Daoy (cell line): ENCODE data around the gene AWAT2. TPM values are rescaled to one million over a fixed set of nuclear protein-coding genes. Genes with fewer than 3 reads are reported as not detected.

Experiments used
- DNase-seq: peaks from one replicate; pipeline ENCODE4 v3.0.0-alpha.2; 2015; ENCODE audit warnings: low read depth
- total RNA-seq: library from RNA; depleted of rRNA; stranded (reverse); fragments of >200 nt; shearing (Covaris generic); gene quantifications from 2 replicates; pipeline ENCODE4 v1.2.3, GENCODE V29; 2014; rRNA removed

Gene AWAT2
- total RNA-seq: not detected in 2 replicates

DNA sequence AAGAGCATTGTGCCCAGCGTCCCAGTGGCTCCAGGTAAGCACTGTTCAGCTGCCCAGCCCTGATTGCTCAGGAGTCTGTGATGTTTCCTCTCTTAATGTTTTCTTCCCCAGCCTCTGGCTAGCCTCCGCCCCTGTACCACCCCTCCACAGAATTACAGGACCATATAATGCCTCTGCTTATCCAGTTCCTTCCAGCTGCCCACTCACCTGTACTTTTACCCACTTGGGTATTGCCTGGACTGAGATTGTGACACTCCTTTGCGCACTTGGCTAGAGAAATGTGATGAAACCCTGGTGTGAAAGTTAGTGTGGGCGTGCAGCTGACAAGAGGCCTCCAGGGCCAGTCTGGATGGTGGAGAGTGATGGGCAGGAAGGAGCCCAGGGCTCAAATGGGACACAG is at the start of gene AWAT2:
AWAT2 (minus strand) TSS at position 14 of the 400 bp plus-strand sequence; CDS start at position 8, 6 bp downstream.
- DNase-seq: no peak

DNA sequence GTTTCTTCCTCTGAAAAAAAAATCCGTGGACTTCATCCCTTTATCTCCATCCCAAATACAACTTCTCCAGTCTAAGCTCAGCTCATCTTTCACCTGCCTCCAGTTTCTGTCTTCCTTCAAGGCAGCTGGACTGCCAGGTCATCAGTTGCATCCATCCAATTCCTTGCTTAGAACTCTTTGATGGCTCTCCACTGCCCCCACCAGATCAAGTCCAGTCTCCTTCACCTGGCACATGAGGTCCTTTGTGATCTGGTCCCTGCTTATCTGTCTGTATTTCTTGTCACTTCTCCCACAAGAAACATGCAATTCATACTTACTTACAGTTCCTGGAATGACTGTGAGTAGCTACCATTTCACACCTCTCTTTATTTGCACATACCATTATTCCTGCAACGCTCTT is 46.3 kb upstream of the AWAT2 start:
- peak; percentile 10 for DNase-seq

DNA sequence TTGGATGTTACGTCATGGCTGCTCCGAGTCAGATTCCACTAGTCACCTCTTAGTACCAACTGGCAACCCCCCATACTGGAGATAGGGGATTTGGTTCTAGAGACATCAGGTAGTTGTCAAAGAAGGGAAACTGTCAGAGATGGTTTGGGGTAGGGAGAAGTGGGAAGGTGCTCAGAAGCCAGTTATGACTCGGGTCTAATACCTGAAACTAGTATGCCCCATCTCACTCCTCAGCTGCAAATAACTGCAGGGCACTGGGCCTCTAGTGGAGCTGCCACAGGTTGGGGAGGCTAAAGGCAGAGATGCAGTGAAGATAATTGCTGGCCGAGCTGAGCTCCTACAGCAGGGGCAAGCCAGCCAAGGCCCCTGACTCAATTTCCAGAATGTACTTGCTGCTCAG is 42.5 kb upstream of the AWAT2 start:
- DNase-seq: no peak

DNA sequence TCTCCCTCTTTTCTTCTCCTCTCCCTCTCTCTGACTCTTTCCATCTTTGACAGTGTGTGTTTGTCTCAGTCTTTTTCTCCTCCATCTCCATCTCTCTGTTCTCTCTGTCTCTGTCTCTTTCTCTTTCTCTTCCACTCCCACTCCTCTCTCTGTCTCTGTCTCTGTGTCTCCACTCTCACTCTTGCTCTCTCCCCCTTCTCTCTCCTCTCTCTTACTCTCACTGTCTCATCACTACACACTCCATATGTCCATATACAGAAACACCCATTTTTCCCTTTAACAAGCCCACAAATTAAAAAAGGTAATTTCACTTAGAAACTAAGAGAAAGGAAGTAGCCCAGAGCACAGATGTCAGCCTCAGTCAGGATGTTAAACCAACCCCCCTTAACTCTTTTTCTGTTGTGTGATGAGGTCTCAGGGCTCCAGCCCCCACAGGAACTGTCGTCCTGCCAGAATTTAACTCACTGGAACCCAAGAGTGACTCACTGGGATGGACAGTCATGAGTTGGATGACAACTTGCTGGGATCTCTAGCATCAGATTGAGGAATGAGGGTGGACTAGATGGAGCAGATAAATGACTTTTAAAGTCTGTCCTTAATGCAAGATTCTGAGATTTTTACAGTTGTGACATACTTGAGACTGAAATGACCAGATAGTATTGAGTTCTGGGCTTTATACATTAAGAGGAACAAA is 40.0 kb upstream of the AWAT2 start:
- DNase-seq: peak; percentile 11

DNA sequence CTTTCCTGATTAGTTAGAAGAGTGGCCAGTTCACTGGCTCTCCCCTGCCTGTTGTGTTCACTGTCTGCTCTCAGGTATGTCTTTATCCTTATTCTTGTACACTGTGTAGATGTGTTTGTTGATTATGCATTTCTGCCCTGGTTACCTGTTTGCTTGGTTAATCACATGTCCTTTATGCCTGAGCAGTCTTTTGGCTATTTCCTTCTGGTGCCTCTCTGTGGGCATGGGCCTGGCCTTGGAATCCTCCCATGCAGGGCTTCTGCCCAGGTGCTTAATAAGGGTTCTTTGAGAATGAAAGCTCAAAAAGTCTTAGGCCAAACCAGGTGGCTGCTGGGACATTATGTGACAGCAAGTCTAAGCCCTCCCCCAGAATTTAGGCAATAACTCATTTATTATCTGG is 39.0 kb upstream of the AWAT2 start:
- DNase-seq: no peak

DNA sequence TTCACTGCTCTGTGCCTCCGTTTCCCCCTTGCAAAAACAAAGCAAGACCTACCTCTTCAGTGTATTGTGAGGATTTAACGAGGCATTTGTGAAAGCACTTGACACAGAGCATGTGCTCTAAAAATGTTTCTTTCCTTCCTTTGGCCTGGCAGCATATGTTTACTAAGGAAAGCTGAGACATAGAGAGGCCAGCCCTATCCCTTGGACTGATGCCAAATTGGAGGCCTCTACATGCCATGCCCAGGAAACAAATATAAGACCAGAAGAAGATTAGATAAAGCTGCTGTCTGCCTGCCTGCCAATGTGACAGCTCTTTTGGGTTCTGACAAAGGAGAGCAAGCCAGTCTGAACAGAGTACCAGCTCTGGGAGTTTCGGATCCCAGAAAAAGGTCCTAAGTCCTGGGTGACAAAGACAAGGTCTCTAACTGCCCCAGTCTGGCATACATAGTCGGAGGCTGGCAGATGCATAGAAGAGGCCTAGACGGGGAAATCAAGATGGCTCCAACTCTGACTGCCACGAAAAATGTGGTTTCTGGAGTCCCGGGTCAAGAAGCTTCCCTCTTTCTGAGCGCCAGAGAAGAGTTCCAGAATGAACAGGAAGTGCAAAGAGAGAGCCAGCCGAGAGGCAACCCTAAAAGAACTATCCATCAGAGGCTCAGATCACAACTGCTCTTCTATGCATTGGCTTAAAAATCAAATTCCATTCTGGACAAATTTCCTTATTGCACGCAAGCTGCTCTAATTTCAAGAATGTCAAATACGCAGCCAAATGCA is 38.3 kb upstream of the AWAT2 start:
- peak; percentile 15 for DNase-seq

- DNase-seq: no peak
Measured at GRCh38 chrX:70084592-70085240, 35.0 kb upstream of the AWAT2 start.

DNA sequence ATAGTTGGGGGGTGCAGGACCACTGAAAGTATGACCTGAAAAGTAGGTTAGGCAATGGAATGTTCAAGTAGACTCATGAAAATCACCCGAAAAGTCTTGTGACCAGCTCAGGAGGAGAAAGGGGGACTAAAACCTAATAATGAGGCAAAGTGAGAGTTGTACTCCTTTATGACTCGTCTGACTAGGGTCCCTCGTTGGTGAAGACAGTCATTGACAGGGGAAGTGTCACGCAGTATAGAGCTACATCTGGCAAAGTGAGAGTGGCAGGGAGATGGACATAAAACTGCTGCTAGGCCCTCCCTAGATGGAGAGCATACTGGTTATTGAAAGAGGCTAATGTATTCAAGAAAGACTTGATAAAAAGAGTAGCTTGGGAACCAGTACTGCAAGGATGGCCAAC is 33.0 kb upstream of the AWAT2 start:
- no peak for DNase-seq

GRCh38 chrX:70079870-70080269 is 30.1 kb upstream of the AWAT2 start:
- DNase-seq: no peak

- DNase-seq: no peak
Measured at GRCh38 chrX:70079297-70079696, 29.6 kb upstream of the AWAT2 start.

- DNase-seq: no peak
Measured at GRCh38 chrX:70066646-70067045, 16.9 kb upstream of the AWAT2 start.

DNA sequence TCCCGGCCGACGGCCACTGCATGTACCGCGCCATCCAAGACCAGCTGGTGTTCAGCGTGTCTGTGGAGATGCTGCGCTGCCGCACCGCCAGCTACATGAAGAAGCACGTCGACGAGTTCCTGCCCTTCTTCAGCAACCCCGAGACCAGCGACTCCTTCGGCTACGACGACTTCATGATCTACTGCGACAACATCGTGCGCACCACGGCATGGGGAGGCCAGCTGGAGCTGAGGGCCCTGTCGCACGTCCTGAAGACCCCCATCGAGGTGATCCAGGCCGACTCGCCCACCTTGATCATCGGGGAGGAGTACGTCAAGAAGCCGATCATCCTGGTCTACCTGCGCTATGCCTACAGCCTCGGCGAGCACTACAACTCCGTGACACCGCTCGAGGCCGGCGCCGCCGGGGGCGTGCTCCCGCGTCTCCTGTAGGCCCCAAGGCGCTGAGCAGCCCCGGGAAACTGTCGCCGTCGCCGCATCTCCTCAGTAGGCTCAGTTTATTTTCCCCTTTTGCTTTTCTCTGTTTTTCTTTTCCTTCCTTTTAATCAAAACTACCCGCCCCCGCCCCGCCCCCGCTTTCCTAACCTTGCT is 13.3 kb upstream of the AWAT2 start:
- DNase-seq: no peak

DNA sequence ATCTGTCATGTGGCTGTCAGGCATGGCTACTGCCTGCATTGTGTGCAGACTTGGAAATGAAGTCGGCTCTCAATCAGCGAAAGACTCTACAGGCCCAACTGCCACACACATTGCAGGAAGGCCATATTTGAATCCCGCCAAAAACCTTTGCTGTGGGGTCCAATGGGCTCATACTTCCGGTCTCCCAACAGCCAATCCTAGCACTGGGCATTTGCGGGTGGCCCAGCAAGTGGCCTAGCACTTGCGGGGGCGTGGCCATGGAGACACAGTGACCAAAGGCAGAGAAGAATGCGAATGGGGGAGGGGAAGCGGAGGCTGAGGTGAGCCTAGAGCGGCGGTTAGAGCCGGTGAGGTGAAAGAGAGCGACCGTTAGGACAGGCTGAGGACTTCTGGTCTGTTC is 12.3 kb upstream of the AWAT2 start, which contains the start of gene OTUD6A:
OTUD6A (plus strand) TSS at position 382 of the 400 bp plus-strand sequence. CDS start 68 bp downstream, outside the sequence.
- no peak for DNase-seq

- DNase-seq: no peak
Measured at GRCh38 chrX:70054391-70054790, 4.7 kb upstream of the AWAT2 start.

GRCh38 chrX:70052895-70053615 is 3.3 kb upstream of the AWAT2 start:
- DNase-seq: no peak

DNA sequence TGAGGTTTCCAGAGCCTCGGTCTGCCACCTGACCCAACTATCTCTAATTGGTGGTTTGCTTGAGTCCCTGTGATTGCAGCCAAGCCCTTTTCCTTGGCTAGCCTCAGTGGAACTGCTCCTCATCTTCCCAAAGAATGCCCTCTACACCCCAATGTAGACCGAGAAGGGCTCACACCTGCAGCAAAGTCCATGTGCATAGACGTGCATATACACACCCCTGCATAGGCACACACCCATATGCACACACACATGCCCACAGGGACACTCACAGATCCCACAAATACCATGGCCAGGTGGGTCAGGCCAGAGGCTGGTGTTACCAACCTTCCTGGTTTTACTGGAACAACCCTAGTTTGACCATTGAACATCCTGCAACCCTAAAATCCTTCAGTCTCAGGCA is 332 bp downstream of the AWAT2 start:
- DNase-seq: no peak

DNA sequence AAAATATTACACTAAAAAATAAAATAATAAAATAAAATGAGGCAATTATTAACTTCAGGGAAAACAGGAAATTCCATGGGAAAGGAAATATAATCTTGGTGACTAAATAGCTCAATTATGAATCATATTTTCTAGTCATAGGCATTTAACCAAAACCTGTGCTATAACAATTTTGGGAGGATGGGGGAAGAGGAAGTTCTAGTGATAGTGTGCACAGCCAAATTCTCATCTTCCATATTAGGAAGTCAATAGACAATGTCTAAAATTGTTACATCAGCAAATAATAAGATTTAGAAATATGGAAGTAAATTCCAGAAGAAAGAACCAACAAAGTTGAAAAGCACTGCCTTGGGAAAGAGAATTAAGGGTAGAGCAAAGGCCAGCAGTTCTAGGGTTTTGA is 2.8 kb downstream of the AWAT2 start:
- DNase-seq: no peak

DNA sequence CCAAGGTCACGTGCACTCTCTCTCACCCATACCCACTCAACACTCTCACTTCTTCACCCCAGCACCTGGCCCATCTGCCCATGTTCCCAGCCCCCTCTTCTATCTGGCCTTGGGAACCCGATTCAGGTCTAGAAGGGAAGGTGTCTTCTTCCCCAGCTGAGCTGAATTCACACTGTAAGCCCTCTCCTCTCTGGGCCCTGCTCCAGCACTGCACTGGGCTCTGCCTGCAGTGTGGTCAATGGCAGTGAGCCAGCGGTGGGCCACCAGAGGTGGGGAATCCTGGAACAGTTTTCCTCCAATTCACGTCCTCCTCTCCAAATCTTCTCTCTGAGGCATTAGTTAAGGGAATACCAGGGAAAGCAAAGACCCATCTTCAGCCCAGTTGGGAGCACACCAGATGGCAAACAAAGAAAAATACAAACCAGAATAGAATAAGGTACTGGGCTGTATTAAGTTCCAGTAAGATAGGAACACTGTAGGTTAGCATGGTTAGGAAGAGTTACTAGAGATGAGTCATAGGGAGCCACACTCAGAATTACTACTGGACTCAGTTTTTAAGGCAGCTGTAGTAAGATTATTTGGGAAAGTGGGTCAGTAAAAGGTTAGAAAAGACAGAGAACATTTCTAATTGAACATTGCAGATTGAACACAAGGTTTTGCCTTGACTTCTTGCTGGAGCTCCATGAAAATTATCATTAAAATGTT is 5.0 kb downstream of the AWAT2 start:
- DNase-seq: peak; percentile 13

GRCh38 chrX:70043685-70044084 is 6.1 kb downstream of the AWAT2 start:
- no peak for DNase-seq

DNA sequence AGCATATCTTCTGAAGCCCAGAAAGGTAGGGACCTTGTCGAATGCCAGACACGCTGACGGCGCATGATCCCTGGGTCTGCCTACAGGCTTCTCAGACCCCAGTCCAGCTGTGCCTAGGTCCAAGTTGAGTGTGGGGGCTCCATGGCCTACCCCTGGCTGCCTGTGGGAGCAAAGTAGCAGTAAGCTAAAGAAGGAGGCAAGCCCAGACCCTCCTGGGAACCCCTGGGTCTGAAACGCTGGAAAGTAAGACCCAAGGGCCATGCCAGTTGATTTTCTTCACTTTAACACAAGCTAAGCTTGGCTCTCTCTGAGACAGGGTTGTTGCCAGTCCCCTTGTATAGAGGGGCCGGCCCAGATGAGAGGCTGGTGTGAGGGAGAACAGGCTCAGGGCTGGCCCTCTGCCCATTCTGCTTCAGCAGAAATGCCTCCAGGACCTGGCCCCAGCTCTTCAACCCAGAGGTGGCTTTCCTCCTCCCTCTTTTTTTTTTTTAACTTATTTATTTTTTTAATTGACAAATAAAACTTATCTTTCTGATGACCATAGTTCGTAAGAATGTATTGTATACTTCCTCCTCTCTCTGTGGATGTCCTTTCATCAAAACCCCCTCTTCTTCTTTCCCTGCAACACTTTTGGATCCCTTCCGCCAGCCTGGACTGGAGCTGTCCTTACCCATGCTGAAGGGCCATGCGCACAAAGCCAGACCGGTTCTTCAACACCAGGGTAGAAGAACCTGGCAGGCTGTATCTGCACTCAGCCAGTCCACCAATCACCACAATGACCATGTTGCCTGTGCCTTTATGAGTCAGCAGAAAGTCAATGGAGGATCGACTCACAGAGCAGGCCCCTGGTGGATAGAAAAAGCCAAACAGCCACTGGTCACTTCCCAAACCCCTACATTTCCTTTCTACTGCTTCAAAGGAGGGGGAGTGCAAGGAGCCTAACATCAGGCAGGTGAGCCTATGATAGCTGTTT is 7.1 kb downstream of the AWAT2 start:
- DNase-seq: no peak
